Kidney (tissue), 14 donors: ENCODE results near the gene CEACAM18. TPM values are rescaled to one million over a fixed set of nuclear protein-coding genes. Genes with fewer than 3 reads are reported as not detected.

Experiments used
- DNase-seq, 5 donors: peaks; one replicate each; pipeline ENCODE4 v3.0.0-alpha.2; 2013 to 2020
- FAIRE-seq: peaks from 2 replicates; lab custom pipeline; 2012; peaks lifted over from hg19 to GRCh38; lab: Jason Lieb, UNC
- H3K27ac ChIP-seq, 2 donors: one replicate each; pipeline ENCODE4 v1.7.0; 2013; ENCODE audit warnings: low read depth in 2 of 2, low read length in 2 of 2, inconsistent platforms in 1 of 2
- H3K27me3 ChIP-seq: one replicate; pipeline ENCODE4 v1.7.1; 2013; ENCODE audit warnings: low read length, inconsistent platforms; ENCODE audit not compliant: control insufficient read depth, insufficient read depth
- H3K36me3 ChIP-seq, 3 donors: one replicate each; pipeline versions ENCODE4 v1.7.0 to v1.7.1; 2013; ENCODE audit warnings: low read length in 3 of 3, control low read depth in 1 of 3, inconsistent platforms in 1 of 3; ENCODE audit not compliant: insufficient read depth in 3 of 3, control insufficient read depth in 2 of 3
- H3K4me1 ChIP-seq, 3 donors: one replicate each; pipeline versions ENCODE4 v1.7.0 to v1.7.1; 2013; ENCODE audit warnings: low read length in 3 of 3, inconsistent platforms in 1 of 3, low read depth in 1 of 3; ENCODE audit not compliant: control insufficient read depth in 2 of 3, insufficient read depth in 2 of 3
- H3K4me3 ChIP-seq, 3 donors: one replicate each; pipeline versions ENCODE4 v1.7.0 to v1.8.1; 2013; ENCODE audit warnings: low read length in 3 of 3, control low read depth in 1 of 3, inconsistent platforms in 1 of 3
- H3K9ac ChIP-seq, 3 donors: one replicate each; pipeline versions ENCODE4 v1.7.0 to v1.7.1; 2013; ENCODE audit warnings: low read length in 3 of 3, control low read depth in 1 of 3, inconsistent platforms in 1 of 3
- H3K9me3 ChIP-seq, 3 donors: one replicate each; pipeline versions ENCODE4 v1.7.0 to v1.7.1; 2013; ENCODE audit warnings: low read length in 3 of 3, control low read depth in 1 of 3, inconsistent platforms in 1 of 3; ENCODE audit not compliant: control insufficient read depth in 2 of 3, insufficient read depth in 1 of 3
- CTCF ChIP-seq: IDR thresholded peaks from 3 replicates; pipeline ENCODE4 v1.5.1; 2012; ENCODE audit warnings: mild to moderate bottlenecking, moderate library complexity, borderline replicate concordance; ENCODE audit not compliant: insufficient read depth; ENCODE audit errors: extremely low read depth
- intact Hi-C: fragments of 100-400 bp; cut with DNase I; formaldehyde crosslinking; loops from one replicate; pipeline ENCODE4 v1.11.1; 2022
- polyA plus RNA-seq: library from polyadenylated mRNA; stranded (reverse); fragments of 350-450 nt; fragmentation: Illumina TruSeq; extraction: RNeasy Lipid Tissue Mini Kit (QIAGEN cat#74804); gene quantifications from one replicate; pipeline ENCODE4 v1.2.3, GENCODE V29; 2014; ENCODE audit warnings: low read depth, low replicate concordance; ENCODE audit not compliant: insufficient read depth
- total RNA-seq: library from RNA; stranded (reverse); fragmentation: NEBNext Ultra II Directional; extraction: Animal tissue kit (Norgen Biotek cat#: 25700); gene quantifications from one replicate; pipeline ENCODE4 v1.2.1, GENCODE V29; 2021
- donor health status: control.
- donor health status: control.
- donor health status: control.
- donor health status: control.
- donor health status: control.
- donor health status: DM: yes; HTN: yes; CAD: no.
- donor health status: Normal renal cell carcinoma (clear cell type).

CEACAM18 gene
- total and polyA plus RNA-seq, 2 donors from 2014 or later: not detected

- Histone ChIP-seq H3K4me1 (no peaks in the 10 kb centered on the region), H3K4me3 (no peak overlapping the region), H3K9me3 (no peaks in the 10 kb centered on the region), H3K27ac (no peak overlapping the region), H3K36me3 (no peaks in the 10 kb centered on the region), H3K27me3 (no peaks in the 10 kb centered on the region), H3K9ac (no peak overlapping the region)
- intact Hi-C loops: no loop called here
- no peak for TF ChIP-seq CTCF
- DNase-seq (no peak), FAIRE-seq (no peak)
Observed at GRCh38 chr19:51503286-51503817, 25.0 kb downstream of the CEACAM18 start.

- intact Hi-C loops: no loop called here
Observed at GRCh38 chr19:51503896-51504295, 25.6 kb downstream of the CEACAM18 start.

GRCh38 chr19:51505904-51506303, 27.6 kb downstream of the CEACAM18 start:
- Histone ChIP-seq H3K36me3 (no peaks in the 10 kb centered on the region), H3K4me1 (no peaks in the 10 kb centered on the region), H3K9me3 (no peaks in the 10 kb centered on the region), H3K4me3 (no peak overlapping the region), H3K27me3 (no peaks in the 10 kb centered on the region), H3K27ac (no peak overlapping the region), H3K9ac (no peak overlapping the region)
- intact Hi-C loops: no loop called here
- no peak for TF ChIP-seq CTCF
- no peak for FAIRE-seq
- DNase-seq: no peak

More at GRCh38 chr19:51503896-51504295, 25.6 kb downstream of the CEACAM18 start:
- Histone ChIP-seq H3K4me1 (no peaks in the 10 kb centered on the region), H3K9me3 (no peaks in the 10 kb centered on the region), H3K4me3 (no peak overlapping the region), H3K9ac (no peak overlapping the region), H3K36me3 (no peaks in the 10 kb centered on the region), H3K27ac (no peak overlapping the region), H3K27me3 (no peaks in the 10 kb centered on the region)
- FAIRE-seq (no peak), DNase-seq (no peak)
- TF ChIP-seq CTCF: no peak

GRCh38 chr19:51507192-51507591, 28.9 kb downstream of the CEACAM18 start:
- TF ChIP-seq CTCF: no peak
- Histone ChIP-seq H3K9me3 (no peaks in the 10 kb centered on the region), H3K9ac (no peak overlapping the region), H3K4me1 (no peaks in the 10 kb centered on the region), H3K4me3 (no peak overlapping the region), H3K27me3 (no peaks in the 10 kb centered on the region), H3K36me3 (no peaks in the 10 kb centered on the region), H3K27ac (no peak overlapping the region)
- DNase-seq: no peak
- FAIRE-seq: no peak
- intact Hi-C loops: no loop called here
